K562 (cell line): ENCODE results near the gene SULT6B1. TPM values are rescaled to one million over a fixed set of nuclear protein-coding genes. Genes with fewer than 3 reads are reported as not detected.

Experiments used
- ATF1 ChIP-seq, 2 experiments: fragments of 450-650 bp in 1 of 2; IDR thresholded peaks; 2 replicates each; pipeline ENCODE4 v1.6.1; 2016; ENCODE audit warnings: missing compliant biosample characterization in 1 of 2, missing genetic modification characterization in 1 of 2
- MXI1 ChIP-seq: IDR thresholded peaks from 2 replicates; pipeline ENCODE4 v1.6.1; 2011; ENCODE audit warnings: low read depth, mild to moderate bottlenecking, improper control_type of control experiment, low read length
- NR2C1 ChIP-seq, 2 experiments: fragments of 450-650 bp; IDR thresholded peaks; 2 replicates each; pipeline ENCODE4 v1.6.1; 2017; ENCODE audit warnings: mild to moderate bottlenecking in 2 of 2, antibody characterized with exemption in 1 of 2, inconsistent platforms in 1 of 2, missing compliant biosample characterization in 1 of 2, missing genetic modification characterization in 1 of 2
- NR2C2 ChIP-seq, 2 experiments: fragments of 200-800 bp in 1 of 2; sonication (Bioruptor generic) in 1 of 2; sonication (generic) in 1 of 2; formaldehyde crosslinking in 1 of 2; IDR thresholded peaks; 2 replicates each; pipeline versions ENCODE4 v1.6.1 to v1.8.0; 2016 to 2022; ENCODE audit warnings: mild to moderate bottlenecking in 1 of 2, missing compliant biosample characterization in 1 of 2, missing genetic modification characterization in 1 of 2, missing genetic modification reagents in 1 of 2
- PRPF4 ChIP-seq: fragments of 200-400 bp; formaldehyde crosslinking; IDR thresholded peaks from one replicate; pipeline ENCODE4 v1.6.1; 2017; ENCODE audit warnings: low read length, low read depth, mild to moderate bottlenecking; ENCODE audit not compliant: insufficient read depth, poor library complexity, severe bottlenecking
- TRIM28 ChIP-seq: fragments of 450-650 bp; IDR thresholded peaks from 2 replicates; pipeline ENCODE4 v1.6.1; 2017
- polyA plus RNA-seq, 8 experiments: library from polyadenylated mRNA; depleted of rRNA in 4 of 8; stranded (reverse) in 5 of 8; unstranded in 3 of 8; fragments of >200 nt; fragmentation: Nextera tagmentation in 2 of 8; fragmentation: Illumina TruSeq in 1 of 8; extraction: Ambion mirVana in 2 of 8; extraction: Trizol in 1 of 8; gene quantifications; 2 replicates each; pipeline versions ENCODE4 v1.2.1 to v1.2.3, GENCODE V29; 2011 to 2014; ENCODE audit warnings: inconsistent platforms in 1 of 8, missing spikeins in 1 of 8
- total RNA-seq, 7 experiments: library from RNA; depleted of rRNA in 6 of 7; stranded (reverse); fragments of >200 nt in 6 of 7; fragmentation: Illumina TruSeq in 2 of 7; extraction: Trizol in 2 of 7; gene quantifications; 2 replicates each; pipeline versions ENCODE4 v1.2.1 to v1.2.3, GENCODE V29; 2011 to 2021; ENCODE audit warnings: low replicate concordance in 1 of 7
- TF ChIP-seq, protein P1 (sequence below), 2 experiments: fragments of 450-650 bp; IDR thresholded peaks; 2 replicates each; pipeline ENCODE4 v1.6.1; 2016
- TF ChIP-seq, protein P2 (sequence below): fragments of 450-650 bp; formaldehyde crosslinking; IDR thresholded peaks from 2 replicates; pipeline ENCODE4 v1.4.0; 2022; ENCODE audit warnings: mild to moderate bottlenecking, moderate library complexity
- TF ChIP-seq, protein P3 (sequence below): fragments of 200-400 bp; formaldehyde crosslinking; IDR thresholded peaks from 2 replicates; pipeline ENCODE4 v1.6.1; 2017; ENCODE audit warnings: mild to moderate bottlenecking, low read depth, low read length, moderate library complexity
- TF ChIP-seq, protein P4 (sequence below): fragments of 250-450 bp; sonication (Bioruptor Pico); IDR thresholded peaks from 2 replicates; pipeline ENCODE4 v1.8.0; 2021; ENCODE audit warnings: moderate library complexity, mild to moderate bottlenecking, inconsistent platforms
- TF ChIP-seq, protein P5 (sequence below): fragments of 250-450 bp; sonication (Bioruptor Pico); IDR thresholded peaks from 2 replicates; pipeline ENCODE4 v1.4.0; 2020; ENCODE audit warnings: mild to moderate bottlenecking, moderate library complexity
- TF ChIP-seq, protein P6 (sequence below), 2 experiments: IDR thresholded peaks in 1 of 2; conservative IDR thresholded peaks in 1 of 2; 2 replicates each; pipeline ENCODE4 v1.6.1; 2016; ENCODE audit warnings: low read depth in 2 of 2, mild to moderate bottlenecking in 1 of 2, missing compliant biosample characterization in 1 of 2, missing genetic modification characterization in 1 of 2, moderate library complexity in 1 of 2
- TF ChIP-seq, protein P7 (sequence below): fragments of 250-450 bp; sonication (Bioruptor Pico); IDR thresholded peaks from 2 replicates; pipeline ENCODE4 v1.5.0; 2020; ENCODE audit warnings: mild to moderate bottlenecking

SULT6B1 gene
- total and polyA plus RNA-seq, 9 of the 15 experiments (the other 6 are each of a cell fraction or from before 2014, with no cell fraction given): not detected

DNA sequence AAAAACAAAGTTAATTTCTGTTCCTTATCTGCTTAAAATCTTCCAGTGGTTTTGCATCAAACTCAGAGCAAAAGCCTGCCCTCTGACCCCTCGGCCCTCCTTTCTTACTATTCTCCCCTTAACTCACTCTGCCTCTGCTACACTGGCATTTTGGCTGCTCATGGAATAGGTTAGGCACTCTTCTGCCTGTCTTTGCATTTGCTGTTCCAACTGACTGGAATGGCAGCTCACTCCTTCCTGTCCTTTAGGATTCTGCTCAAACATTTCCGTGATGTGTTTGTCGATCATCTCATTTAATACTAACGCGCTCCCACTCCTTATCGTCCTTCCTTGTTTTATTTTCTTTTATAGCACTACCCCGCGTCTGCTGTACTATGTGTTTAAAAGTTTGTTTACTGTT, 42.1 kb upstream of the SULT6B1 start (continued):
- TF ChIP-seq, protein P1, sequence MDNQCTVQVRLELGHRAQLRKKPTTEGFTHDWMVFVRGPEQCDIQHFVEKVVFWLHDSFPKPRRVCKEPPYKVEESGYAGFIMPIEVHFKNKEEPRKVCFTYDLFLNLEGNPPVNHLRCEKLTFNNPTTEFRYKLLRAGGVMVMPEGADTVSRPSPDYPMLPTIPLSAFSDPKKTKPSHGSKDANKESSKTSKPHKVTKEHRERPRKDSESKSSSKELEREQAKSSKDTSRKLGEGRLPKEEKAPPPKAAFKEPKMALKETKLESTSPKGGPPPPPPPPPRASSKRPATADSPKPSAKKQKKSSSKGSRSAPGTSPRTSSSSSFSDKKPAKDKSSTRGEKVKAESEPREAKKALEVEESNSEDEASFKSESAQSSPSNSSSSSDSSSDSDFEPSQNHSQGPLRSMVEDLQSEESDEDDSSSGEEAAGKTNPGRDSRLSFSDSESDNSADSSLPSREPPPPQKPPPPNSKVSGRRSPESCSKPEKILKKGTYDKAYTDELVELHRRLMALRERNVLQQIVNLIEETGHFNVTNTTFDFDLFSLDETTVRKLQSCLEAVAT (IDR thresholded peaks at IDR 0.05): peak in 1 of 2 experiments; percentile 30; a peak in 1 of 4 replicates
- 0 out of 2 replicates have a peak, but pooled peaks have one; percentile 5 for TF ChIP-seq MXI1
- TF ChIP-seq, protein P2, sequence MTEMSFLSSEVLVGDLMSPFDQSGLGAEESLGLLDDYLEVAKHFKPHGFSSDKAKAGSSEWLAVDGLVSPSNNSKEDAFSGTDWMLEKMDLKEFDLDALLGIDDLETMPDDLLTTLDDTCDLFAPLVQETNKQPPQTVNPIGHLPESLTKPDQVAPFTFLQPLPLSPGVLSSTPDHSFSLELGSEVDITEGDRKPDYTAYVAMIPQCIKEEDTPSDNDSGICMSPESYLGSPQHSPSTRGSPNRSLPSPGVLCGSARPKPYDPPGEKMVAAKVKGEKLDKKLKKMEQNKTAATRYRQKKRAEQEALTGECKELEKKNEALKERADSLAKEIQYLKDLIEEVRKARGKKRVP (CRISPR knock-in tag): no peak
- TF ChIP-seq, protein P3, sequence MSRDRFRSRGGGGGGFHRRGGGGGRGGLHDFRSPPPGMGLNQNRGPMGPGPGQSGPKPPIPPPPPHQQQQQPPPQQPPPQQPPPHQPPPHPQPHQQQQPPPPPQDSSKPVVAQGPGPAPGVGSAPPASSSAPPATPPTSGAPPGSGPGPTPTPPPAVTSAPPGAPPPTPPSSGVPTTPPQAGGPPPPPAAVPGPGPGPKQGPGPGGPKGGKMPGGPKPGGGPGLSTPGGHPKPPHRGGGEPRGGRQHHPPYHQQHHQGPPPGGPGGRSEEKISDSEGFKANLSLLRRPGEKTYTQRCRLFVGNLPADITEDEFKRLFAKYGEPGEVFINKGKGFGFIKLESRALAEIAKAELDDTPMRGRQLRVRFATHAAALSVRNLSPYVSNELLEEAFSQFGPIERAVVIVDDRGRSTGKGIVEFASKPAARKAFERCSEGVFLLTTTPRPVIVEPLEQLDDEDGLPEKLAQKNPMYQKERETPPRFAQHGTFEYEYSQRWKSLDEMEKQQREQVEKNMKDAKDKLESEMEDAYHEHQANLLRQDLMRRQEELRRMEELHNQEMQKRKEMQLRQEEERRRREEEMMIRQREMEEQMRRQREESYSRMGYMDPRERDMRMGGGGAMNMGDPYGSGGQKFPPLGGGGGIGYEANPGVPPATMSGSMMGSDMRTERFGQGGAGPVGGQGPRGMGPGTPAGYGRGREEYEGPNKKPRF: no peak
- TF ChIP-seq, protein P4, sequence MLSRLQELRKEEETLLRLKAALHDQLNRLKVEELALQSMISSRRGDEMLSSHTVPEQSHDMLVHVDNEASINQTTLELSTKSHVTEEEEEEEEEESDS: no peak
- no peak for TF ChIP-seq ATF1 (CRISPR knock-in tag; IDR thresholded peaks at IDR 0.05)
- TF ChIP-seq ATF1 (tag; IDR thresholded peaks at IDR 0.05): no peak
- no peak for TF ChIP-seq PRPF4
- TF ChIP-seq NR2C2 (CRISPR knock-in tag; IDR thresholded peaks at IDR 0.05): no peak
- peak; percentile 61; the same call in 1 of the 2 replicates for TF ChIP-seq NR2C2 (tag; IDR thresholded peaks at IDR 0.05)
- TF ChIP-seq, protein P5, sequence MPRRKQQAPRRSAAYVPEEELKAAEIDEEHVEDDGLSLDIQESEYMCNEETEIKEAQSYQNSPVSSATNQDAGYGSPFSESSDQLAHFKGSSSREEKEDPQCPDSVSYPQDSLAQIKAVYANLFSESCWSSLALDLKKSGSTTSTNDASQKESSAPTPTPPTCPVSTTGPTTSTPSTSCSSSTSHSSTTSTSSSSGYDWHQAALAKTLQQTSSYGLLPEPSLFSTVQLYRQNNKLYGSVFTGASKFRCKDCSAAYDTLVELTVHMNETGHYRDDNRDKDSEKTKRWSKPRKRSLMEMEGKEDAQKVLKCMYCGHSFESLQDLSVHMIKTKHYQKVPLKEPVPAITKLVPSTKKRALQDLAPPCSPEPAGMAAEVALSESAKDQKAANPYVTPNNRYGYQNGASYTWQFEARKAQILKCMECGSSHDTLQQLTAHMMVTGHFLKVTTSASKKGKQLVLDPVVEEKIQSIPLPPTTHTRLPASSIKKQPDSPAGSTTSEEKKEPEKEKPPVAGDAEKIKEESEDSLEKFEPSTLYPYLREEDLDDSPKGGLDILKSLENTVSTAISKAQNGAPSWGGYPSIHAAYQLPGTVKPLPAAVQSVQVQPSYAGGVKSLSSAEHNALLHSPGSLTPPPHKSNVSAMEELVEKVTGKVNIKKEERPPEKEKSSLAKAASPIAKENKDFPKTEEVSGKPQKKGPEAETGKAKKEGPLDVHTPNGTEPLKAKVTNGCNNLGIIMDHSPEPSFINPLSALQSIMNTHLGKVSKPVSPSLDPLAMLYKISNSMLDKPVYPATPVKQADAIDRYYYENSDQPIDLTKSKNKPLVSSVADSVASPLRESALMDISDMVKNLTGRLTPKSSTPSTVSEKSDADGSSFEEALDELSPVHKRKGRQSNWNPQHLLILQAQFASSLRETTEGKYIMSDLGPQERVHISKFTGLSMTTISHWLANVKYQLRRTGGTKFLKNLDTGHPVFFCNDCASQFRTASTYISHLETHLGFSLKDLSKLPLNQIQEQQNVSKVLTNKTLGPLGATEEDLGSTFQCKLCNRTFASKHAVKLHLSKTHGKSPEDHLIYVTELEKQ (CRISPR knock-in tag): no peak
- TF ChIP-seq NR2C1 (IDR thresholded peaks at IDR 0.05): peak; percentile 77
- 0 out of 2 replicates have a peak, but pooled peaks have one; percentile 13 for TF ChIP-seq NR2C1 (tag; IDR thresholded peaks at IDR 0.05)
- TF ChIP-seq, protein P6, sequence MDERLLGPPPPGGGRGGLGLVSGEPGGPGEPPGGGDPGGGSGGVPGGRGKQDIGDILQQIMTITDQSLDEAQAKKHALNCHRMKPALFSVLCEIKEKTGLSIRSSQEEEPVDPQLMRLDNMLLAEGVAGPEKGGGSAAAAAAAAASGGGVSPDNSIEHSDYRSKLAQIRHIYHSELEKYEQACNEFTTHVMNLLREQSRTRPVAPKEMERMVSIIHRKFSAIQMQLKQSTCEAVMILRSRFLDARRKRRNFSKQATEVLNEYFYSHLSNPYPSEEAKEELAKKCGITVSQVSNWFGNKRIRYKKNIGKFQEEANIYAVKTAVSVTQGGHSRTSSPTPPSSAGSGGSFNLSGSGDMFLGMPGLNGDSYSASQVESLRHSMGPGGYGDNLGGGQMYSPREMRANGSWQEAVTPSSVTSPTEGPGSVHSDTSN (CRISPR knock-in tag; IDR thresholded peaks at IDR 0.05; ENCODE audit: low read depth): no peak
- TF ChIP-seq, protein P6 (tag; conservative IDR thresholded peaks at IDR 0.05; ENCODE audit: low read depth): no peak
- no peak for TF ChIP-seq TRIM28
- TF ChIP-seq, protein P7, sequence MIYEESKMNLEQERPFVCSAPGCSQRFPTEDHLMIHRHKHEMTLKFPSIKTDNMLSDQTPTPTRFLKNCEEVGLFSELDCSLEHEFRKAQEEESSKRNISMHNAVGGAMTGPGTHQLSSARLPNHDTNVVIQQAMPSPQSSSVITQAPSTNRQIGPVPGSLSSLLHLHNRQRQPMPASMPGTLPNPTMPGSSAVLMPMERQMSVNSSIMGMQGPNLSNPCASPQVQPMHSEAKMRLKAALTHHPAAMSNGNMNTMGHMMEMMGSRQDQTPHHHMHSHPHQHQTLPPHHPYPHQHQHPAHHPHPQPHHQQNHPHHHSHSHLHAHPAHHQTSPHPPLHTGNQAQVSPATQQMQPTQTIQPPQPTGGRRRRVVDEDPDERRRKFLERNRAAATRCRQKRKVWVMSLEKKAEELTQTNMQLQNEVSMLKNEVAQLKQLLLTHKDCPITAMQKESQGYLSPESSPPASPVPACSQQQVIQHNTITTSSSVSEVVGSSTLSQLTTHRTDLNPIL (CRISPR knock-in tag): no peak
